ENCODE data around the gene KRTAP20-3.

The KRTAP20-3 gene

DNA sequence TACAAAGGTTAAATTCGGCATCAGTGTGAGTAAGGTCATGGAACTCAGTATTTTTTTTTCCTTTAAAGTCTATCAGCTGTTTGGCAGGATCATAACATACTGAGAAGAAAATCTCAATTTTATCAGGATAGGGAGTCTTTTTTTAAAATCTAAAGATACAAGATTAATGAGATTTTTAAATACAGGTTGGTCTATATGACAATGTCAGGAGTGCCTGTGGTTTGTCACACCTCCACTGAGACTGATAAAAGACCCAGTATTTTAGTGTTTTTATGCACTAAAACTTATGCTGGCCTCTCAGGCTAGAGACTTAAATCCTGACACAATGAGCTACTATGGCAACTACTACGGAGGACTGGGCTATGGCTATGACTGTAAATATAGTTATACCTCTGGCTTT lies at the start of gene KRTAP20-3:
TSS of gene KRTAP20-3 (plus strand) at position 301 of the 400 bp plus-strand sequence.
- no peak for DNase-seq

DNA sequence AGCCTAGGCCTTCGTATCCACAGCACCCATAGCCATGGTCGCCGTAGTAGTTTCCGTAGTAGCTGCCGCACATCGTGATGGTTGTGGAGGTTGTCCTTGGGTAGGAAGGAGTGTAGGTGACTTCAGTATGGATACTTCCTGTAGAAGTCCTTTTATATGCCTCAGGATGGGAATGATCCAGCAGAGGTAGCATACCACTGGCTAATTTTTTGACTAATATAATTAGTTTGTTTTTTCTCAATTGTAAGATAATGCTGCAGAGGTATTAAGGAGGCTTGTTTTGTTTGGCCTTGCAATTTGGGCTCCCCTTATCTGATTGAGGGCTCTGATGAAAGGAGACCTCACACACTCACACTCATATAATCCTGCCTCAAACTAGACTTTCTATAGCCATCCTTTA lies 43.9 kb upstream of the KRTAP20-3 start, which contains the start of gene KRTAP6-2:
TSS of gene KRTAP6-2 (minus strand) at position 101 of the 400 bp plus-strand sequence. CDS start at position 73, 28 bp downstream.
- DNase-seq: no peak

DNA sequence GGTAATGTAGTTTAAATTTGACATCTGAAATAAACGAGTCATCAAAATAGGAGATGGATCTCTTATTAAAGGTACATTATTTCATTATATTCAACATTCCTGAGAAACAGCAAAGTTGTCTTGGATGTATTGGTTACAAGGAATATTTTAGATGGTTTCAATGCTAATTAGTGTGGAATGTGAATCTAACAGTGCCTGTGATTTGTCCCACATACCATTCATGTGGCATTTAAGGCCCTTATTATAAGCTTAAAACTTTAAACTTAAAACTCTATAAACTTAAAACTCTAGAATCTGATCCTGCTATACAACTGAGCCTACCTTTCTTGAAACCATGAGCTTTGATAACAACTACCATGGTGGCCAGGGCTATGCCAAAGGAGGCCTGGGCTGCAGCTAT lies 41.9 kb upstream of the KRTAP20-3 start, which contains the start of gene KRTAP22-1:
TSS of gene KRTAP22-1 (plus strand) at position 301 of the 400 bp plus-strand sequence.
- no peak for DNase-seq

DNA sequence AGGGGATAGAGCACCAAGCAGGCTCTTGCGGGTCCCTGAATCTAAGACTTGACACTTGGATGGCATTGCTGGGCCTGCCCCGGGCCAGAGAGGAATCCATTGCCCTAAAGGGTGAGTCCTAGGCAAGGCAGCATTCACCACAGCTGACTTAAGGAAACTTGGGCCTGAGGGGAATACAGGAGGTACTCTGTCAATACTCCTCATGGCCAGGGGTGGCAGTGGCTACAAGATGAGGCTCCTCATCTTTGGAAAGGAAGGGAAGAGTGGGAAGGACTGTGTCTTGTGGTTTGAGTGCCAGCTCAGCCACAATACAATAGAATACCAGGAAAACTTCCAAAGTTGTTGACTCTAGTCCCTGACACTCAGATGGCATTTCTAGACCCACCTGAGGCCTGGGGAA lies 36.7 kb upstream of the KRTAP20-3 start:
- no peak for DNase-seq

DNA sequence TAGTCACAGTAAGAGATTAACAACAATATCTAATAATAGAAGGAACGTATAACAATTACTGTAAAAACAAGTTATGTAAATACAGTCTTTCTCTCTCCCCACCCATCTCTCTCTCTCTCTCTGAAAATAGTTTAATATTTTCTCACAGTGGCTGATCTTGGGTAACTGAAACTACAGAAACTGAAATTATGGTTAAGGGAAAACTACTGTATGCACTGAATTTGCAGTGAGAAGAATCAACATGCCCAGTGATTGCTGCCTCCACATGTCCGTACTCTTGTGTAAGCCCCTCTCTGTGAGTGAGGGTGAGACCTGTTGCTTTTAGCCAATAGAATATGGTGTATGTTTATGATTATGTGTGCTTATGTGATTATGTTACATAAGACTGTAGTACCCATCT lies 30.5 kb upstream of the KRTAP20-3 start:
- DNase-seq: no peak

DNA sequence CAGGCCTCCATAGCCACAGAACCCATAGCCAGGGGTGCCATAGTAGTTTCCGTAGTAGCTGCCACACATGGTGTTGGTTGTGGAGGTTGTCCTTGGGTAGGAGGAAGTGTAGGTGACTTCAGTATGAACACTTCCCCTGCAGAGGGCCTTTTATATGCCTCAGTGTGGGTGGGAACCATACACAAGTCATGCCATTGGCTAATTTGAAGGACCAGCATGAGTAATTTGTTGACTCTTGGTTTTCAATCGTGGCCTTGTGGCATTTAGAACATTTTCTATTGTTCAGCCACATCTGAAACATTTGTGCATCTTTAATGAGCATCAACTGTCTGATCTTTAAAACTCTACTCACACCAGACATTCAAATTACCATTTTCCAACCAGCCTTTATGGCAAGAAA lies 28.8 kb upstream of the KRTAP20-3 start, which contains the start of gene KRTAP6-1:
TSS of gene KRTAP6-1 (minus strand) at position 95 of the 400 bp plus-strand sequence. CDS start at position 69, 26 bp downstream.
- DNase-seq: no peak

DNA sequence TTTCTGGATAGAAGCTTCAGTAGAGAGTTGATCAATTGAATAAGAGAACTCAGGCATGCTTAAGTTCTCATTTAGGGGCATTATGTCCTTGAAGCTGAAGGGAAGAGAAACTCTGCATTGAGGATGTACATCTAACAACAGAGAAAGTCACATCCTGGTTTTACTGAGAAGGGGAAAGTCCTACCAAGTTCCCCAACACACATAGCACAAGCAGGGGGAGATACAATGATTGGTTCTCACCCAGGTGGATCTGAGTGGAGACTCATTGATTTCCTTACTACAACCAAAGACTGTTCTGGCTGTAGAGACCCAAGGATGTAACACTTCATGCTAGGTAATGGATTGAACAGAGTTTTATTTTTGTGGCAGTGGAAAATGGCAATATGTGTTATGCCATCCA lies 27.5 kb upstream of the KRTAP20-3 start:
- DNase-seq: no peak

DNA sequence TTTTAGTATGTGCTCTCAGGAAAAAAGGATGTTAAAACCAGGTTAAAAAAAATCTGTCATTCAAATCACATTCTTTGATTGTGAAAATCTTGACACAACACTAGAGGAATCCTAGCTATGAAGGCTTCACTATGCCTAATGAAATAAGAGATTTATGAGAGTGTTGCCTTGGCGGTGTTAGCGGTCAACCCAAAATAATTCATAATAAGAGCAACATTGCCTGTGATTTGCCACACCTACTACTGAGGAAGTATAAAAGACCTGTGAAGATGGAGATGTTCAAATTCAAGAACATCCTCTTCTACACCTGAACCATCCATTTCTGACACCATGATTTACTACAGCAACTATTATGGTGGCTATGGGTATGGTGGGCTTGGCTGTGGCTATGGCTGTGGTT lies 26.5 kb upstream of the KRTAP20-3 start, which contains the start of gene KRTAP20-1:
TSS of gene KRTAP20-1 (plus strand) at position 301 of the 400 bp plus-strand sequence. CDS start at position 331, 30 bp downstream.
- DNase-seq: no peak

DNA sequence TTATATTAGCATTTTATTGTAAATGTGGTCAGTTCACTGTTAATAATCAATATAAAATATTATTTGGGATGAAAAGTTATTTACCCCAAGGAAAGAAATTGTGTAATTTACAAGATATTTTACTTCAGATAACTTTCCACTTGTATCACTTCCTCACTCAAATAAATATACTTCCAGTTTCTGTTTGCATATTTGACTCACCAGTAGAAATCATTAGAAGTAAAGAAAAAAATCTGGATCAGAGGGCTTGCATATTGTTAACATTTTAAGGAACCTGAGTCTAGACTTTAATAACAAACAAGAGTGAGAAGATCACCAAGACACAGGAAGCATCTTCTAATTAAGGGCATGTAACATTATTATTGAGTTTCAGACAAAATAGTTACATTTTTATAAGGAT lies 22.6 kb upstream of the KRTAP20-3 start:
- no peak for DNase-seq

DNA sequence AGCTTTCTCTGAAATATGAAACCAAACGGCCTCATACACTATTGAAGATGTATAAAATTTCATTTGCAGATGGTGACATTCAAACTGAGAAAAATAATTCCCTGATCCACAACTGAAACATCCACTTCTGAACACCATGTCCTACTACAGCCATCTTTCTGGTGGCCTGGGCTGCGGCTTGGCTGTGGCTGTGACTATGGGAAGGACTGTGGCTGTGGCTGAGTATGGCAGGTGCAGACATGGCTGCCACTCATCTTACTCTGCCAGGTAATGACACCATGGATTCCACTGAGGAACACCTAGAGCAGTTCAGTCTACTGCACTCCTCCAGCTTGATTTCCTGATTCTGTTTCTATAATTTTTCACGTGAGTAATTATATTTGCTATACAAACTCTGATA lies 22.1 kb upstream of the KRTAP20-3 start, which contains the start of gene KRTAP20-4:
TSS of gene KRTAP20-4 (plus strand) at position 106 of the 400 bp plus-strand sequence.
- DNase-seq: no peak

DNA sequence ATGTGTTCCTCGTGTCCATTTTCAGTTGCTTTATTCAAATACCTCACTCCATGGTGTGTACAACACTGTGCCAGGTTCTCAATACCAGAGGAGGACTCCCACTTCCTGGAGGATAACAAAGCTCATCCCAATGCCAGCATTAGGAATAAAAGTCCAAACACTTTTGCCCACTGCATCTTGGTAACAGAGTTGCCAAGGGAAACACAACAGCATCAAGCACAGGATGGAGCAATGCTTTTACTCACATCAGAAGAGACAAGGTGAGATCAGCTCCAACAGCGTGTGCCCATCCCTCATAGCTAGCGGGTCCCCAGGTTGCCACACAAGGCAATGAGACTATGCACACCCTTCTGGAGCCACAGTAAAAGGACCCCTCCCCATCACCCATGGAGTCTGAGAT lies 19.3 kb upstream of the KRTAP20-3 start:
- DNase-seq: no peak

DNA sequence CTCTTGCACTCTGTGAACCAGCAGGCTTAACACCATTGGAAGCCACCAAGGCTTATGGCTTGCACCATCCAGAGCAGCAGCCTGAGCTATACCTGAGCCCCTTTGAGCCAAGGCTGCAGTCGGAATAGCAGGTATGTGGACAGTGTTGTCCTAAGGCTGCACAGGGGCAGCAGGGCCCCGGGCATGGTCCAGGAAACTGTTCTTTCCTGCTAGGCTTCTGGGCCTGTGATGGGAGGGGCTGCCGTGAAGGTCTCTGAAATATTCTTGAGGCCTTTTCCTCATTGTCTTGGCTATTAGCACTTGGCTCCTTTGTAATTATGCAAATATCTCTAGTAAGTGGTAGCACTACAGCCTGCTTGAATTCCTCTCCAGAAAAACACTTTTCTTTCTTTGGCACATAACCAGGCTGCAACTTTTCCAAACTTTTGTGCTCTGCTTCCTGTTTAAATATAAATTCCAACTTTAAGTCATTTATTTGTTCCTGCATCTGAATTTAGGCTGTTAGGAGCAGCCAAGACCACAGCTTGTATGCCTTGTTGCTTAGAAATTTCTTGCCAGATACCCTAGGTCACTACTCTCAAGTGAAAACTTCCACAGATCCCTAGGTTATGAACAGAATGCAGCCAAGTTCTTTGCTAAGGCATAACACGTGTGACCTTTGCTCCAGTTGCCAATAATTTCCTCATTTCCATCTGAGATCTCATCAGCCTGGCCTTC lies 17.1 kb upstream of the KRTAP20-3 start:
- DNase-seq: no peak

DNA sequence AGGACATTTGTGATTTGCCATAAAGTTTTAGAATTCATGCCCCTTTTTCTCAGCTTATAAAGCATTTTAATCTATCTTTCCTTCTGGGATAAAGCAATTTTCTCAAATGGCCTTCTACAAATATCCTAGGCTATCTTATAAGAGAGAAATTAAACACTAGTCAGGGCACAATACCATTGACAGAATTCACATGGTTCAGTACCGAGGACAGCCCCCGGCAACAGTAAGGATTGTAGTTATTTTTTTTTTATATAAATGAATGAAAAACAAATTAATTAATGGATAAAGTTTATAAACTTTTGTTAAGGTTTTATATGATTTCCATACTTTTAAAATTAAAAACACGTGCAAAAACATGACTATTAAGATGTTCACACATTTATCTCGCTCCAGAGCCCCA lies 14.6 kb upstream of the KRTAP20-3 start:
- no peak for DNase-seq

DNA sequence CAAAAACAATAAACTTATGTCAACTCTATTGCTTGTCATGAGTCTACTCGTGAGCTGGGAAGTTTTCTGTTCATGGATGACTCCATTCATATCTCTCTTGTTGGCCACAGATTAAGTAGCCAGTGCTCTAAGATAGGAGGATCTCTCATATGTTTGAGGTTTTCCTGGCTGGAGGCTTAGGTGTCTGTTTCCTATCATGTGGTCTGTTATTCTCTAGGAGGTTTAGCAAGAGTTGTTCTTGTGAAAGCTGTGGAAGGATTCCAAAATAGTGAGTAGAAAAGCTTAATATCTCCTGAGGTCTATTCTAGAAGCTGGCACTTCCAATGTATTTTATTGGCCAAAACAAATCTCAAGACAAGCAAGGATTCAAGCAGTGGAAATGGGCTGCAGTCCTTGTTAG lies 13.5 kb upstream of the KRTAP20-3 start:
- DNase-seq: no peak

DNA sequence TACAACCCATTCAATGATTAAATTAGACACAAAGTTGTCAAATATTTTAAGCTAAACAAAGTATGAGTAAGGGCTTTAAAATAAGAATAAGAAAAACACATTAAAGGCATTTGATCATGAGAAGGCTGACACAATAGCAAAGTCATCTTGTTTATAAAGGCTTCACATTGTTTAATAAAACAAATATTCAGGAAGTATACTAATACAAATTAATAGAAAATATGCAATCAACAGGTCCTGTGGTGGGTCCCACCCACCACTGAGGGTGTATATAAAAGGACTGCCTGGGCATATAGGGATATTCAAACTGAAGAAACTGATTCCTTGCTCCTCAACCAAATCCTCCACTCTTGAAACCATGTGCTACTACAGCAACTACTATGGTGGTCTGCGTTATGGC lies 7.8 kb upstream of the KRTAP20-3 start, which contains the start of gene KRTAP20-2:
TSS of gene KRTAP20-2 (plus strand) at position 301 of the 400 bp plus-strand sequence. CDS start at position 359, 58 bp downstream.
- DNase-seq: no peak

DNA sequence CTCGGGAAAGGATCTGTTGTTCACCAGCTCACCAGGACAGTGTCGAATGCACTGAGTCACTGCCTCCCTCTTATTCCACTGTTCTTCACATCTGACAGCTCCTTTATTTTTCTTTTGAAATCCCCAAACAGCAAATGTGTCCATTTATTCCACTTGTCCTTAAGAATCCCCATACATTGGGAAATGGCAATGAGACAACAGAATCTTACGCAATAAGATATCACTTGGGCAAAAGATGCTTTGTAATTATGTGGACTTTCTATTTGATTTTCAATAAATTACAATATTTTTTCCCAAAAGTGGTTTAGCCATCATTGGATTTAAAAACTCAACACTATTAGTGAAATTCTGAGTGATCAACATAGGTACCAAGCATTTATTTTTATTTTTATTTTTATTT lies 4.0 kb upstream of the KRTAP20-3 start:
- no peak for DNase-seq

DNA sequence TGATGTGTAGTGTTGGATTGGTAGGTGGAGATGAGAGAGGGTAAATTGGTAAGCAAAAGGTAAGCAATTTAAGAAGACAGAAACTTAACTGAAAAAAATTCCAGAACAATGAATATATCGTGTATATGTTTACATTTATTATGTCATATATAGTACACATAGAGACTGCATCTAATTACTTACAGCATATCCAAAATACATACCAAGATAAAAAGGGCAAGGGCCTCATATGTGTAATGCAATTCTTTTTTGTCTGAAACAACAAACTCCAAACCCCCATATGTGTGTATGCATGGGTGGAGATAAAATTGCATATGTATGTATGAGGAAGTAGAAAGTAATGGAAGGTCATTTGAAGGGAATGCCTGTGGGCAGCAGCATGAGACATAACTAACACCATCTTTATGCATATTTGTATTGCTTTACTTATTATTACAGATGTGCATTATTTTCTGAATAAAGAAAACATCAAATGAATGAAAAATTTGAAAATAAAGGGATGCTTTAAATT lies 4.3 kb downstream of the KRTAP20-3 start:
- no peak for DNase-seq

DNA sequence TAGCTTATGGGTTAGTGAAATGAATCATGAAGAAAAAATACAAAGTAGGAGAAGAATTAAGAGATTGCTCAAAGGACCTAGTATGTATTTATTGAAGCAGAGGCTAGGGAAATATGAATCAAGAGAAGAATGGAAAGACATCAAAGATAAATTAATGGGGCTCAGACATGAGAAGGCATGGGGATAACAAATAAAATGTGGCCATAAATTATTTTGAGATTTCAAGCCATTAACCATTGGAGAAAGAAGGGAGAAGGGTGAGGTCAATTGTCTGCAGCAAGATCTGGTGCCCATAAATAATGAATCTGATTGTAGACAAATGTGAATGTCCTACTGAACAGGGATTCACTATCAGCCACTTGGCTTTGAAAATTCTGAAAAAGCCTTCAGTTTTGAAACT lies 10.2 kb downstream of the KRTAP20-3 start:
- DNase-seq: no peak

DNA sequence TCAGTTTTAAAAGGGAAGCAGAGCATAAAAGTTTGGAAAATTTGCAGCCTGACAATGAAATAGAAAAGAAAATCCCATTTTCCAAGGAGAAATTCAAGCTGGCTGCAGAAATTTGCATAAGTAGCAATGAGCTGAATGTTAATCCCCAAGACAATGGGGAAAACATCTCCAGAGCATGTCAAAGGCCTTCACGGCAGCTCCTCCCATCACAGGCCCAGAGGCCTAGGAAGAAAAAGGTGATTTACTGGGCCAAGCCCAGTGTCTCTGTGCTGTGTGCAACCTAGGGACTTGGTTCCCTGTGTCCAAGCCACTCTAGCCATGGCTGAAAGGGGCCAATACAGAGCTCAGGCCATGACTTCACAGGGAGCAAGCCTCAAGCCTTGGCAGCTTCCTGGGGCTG lies 26.1 kb downstream of the KRTAP20-3 start:
- DNase-seq: no peak

DNA sequence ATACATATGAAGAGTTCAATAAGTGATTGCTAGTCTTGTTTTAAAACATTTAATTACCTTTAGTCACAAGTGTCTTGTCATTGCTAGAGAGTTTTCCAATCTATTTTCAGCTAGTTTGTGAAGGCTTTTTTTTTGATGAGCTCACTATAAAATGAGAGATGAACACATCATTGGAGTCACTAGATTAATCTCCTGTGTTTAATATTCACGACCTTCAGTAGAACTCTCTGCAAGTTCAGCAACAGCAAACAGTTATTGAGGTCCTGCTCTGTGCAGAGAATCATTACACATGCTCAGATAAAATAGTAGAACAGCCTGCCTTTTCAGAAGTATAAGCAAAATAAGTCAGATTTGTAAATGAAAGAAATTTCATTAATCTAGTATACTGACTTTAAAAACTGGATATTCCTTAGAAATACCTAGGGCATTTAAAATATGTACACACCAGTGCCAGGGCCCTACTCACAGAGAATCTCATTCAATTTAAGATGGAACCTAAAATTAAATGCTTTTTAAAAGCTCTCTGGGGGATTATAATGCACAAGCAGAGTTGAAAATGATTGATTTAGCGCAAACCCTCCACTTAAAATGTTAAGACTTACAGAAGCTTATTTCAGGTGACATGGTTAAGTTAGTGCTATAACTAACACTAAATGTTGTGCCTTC lies 30.5 kb downstream of the KRTAP20-3 start:
- DNase-seq: no peak

DNA sequence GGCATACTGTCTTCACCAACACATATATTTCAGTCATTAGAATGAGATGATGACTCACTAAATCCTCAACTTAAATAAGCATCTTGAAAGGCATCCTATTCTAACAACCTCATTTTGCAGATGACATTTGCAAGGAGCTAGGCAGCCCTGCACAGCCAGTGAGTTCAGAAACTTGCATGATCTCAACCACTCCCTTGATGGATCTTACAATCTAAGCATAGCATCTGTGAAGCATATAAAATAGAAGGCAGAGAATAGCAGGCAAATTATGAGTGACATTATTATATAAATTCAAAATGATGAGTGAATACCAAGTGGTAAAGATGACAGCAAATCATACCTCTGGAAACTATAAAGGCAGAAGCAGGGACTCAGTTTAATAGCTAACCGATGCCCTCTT lies 31.6 kb downstream of the KRTAP20-3 start:
- no peak for DNase-seq

DNA sequence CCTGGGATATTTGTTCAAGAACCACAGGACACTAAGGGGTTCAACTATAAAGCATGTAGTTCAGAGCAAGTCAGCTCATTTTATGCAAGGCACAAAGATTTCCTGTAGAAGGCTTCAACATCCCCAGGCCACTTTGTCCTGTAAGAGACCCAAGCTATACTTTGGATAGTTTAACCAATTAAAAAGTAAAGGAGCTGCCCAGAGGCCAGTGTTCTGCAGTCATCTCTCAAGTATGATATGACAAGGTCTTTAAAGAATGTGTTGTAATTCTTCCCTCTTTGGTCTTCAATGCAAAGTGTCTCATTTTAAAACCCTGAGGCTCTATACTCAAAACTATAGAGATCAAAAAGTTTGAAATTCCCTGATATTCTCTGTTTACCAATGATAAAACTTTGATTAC lies 34.1 kb downstream of the KRTAP20-3 start:
- no peak for DNase-seq

DNA sequence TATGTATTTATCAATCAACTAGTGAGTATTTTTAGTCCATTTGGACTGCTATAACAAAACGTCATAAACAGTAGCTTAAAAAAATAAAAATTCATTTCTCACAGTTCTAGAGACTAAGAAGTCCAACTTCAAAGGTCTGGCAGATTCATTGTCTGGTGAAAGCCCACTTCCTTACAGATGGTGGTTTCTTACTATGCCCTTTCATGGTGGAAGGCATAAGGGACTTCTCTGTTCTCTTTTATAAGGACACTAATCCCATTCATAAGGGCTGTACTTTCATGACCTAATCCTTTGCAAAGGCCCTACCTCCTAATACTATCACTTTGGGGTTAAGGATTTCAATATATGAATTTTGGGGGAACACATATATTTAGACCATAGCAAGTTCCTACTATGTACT lies 37.9 kb downstream of the KRTAP20-3 start:
- no peak for DNase-seq

DNA sequence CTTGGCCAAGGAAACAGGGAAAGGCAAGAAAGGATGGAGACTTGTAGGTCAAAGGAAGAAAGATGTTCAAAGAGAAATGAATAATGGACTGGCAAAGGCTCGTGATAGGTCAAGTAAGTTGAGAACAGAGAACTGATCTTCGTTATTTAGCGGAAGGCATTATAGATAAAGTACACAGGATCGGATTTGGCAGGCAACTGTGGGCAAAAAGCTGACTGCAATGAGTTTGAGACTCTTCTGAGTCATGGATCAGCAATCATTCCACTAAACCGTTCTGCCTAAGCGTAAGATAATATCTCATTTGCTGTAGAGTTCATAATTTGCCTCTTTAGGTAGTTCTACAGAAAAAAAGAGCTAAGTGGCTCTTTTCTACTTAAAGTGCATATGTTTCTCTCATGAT lies 41.8 kb downstream of the KRTAP20-3 start:
- no peak for DNase-seq

Measured in stimulated activated naive CD4-positive, alpha-beta T cell (primary cell).